MM.1S (cell line): ENCODE data around the gene ROS1.

Experiments used
- DNase-seq: peaks from one replicate; pipeline ENCODE4 v3.0.0-alpha.2; 2015
- H2AFZ ChIP-seq: fragments of 300-600 bp; sonication (generic); 2 replicates; pipeline ENCODE4 v1.6.0; 2016; ENCODE audit warnings: antibody characterized with exemption, low read length
- H3F3A ChIP-seq: fragments of 300-600 bp; sonication (generic); 2 replicates; pipeline ENCODE4 v1.6.1; 2016; ENCODE audit warnings: mild to moderate bottlenecking, antibody characterized with exemption, low read length, moderate library complexity, mixed read lengths; ENCODE audit not compliant: insufficient read depth
- H3K27ac ChIP-seq: fragments of 300-600 bp; sonication (generic); 2 replicates; pipeline ENCODE4 v1.5.1; 2016; ENCODE audit warnings: mild to moderate bottlenecking, low read length
- H3K27me3 ChIP-seq: fragments of 300-600 bp; sonication (generic); replicated peaks from 2 replicates; pipeline ENCODE4 v1.6.0; 2016; ENCODE audit warnings: low read length; ENCODE audit not compliant: insufficient read depth
- H3K36me3 ChIP-seq: fragments of 300-600 bp; sonication (generic); replicated peaks from 2 replicates; pipeline ENCODE4 v1.6.1; 2016; ENCODE audit warnings: mild to moderate bottlenecking, low read length, mixed read lengths; ENCODE audit not compliant: insufficient read depth
- H3K4me1 ChIP-seq: fragments of 300-600 bp; sonication (generic); 2 replicates; pipeline ENCODE4 v1.6.1; 2016; ENCODE audit warnings: low read length, mixed read lengths
- H3K4me2 ChIP-seq: fragments of 300-600 bp; sonication (generic); 2 replicates; pipeline ENCODE4 v1.6.0; 2016; ENCODE audit warnings: low read depth, low read length
- H3K4me3 ChIP-seq: fragments of 300-600 bp; sonication (generic); 2 replicates; pipeline ENCODE4 v1.5.1; 2016; ENCODE audit warnings: low read length, mixed read lengths
- H3K79me2 ChIP-seq: fragments of 300-600 bp; sonication (generic); 2 replicates; pipeline ENCODE4 v1.6.1; 2016; ENCODE audit warnings: mixed run types, low read length, mixed read lengths
- H3K9ac ChIP-seq: fragments of 300-600 bp; sonication (generic); 2 replicates; pipeline ENCODE4 v1.6.1; 2016; ENCODE audit warnings: low read length, mixed read lengths
- H3K9me2 ChIP-seq: fragments of 300-600 bp; sonication (generic); replicated peaks from 2 replicates; pipeline ENCODE4 v1.6.1; 2016; ENCODE audit warnings: mild to moderate bottlenecking, low read length, mixed read lengths; ENCODE audit not compliant: insufficient read depth
- H3K9me3 ChIP-seq: fragments of 300-600 bp; sonication (generic); replicated peaks from 2 replicates; pipeline ENCODE4 v1.6.1; 2016; ENCODE audit warnings: mild to moderate bottlenecking, low read length, mixed read lengths; ENCODE audit not compliant: insufficient read depth
- H4K20me1 ChIP-seq: fragments of 300-600 bp; sonication (generic); 2 replicates; pipeline ENCODE4 v1.6.1; 2016; ENCODE audit warnings: mild to moderate bottlenecking, low read length, moderate library complexity, mixed read lengths; ENCODE audit not compliant: insufficient read depth
- EZH2 ChIP-seq: fragments of 300-600 bp; sonication (generic); optimal IDR thresholded peaks from 2 replicates; pipeline ENCODE3; 2017; ENCODE audit warnings: low read depth, mild to moderate bottlenecking, antibody characterized with exemption, low read length, mixed read lengths
- EZH2phosphoT487 ChIP-seq: fragments of 300-600 bp; sonication (generic); IDR thresholded peaks from 2 replicates; pipeline ENCODE4 v1.6.1; 2018; ENCODE audit warnings: antibody characterized with exemption, low read length
- TF ChIP-seq, protein P1 (sequence below): fragments of 300-600 bp; sonication (generic); IDR thresholded peaks from 2 replicates; pipeline ENCODE4 v1.5.1; 2016; ENCODE audit warnings: antibody characterized with exemption, low read length, mixed read lengths

ROS1 gene

DNA sequence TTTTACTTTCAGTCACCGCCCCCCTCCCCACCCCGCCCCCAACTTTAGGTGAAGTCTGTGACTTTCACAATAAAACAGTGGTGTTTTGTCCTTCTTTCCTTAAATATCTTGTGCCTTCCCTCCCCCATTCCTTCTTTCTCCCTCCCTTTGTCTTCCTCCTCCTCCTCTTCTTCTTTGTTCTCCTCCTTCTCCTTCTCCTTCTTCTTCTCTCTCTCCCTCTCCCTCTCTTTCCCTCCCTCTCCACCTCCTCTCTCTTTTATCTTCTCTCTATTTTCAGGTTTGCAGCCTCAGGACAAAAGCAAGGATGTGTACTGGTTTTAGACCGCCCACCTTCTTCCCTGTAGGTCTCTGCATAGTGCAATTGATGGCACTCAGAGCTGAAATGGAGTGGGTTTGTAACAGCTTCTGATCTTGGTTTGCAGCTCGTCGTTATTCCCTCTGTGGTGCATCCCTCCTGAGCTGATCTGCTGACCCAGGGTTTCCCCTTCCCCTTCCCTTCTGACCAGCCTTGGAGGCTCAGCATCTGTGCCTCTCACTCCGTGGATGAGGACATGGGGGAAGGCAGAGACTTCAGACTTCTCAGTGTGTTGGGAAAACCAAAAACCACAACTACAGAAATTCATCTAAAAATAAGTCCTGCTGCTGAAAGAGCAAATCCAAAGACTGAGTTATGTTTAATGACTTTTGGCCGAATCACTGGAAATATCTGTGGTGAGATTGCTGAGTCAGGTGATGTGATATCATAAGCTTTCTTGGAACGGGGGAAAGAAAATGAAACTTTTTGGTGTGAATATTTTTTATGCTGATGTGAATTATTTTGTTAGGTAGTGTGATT is 153.5 kb downstream of the ROS1 start:
- H3K79me2 ChIP-seq = no peaks in the 10 kb centered on the region
- H3K4me3 ChIP-seq = peak overlapping the region; percentile 12; the same call in 1 of the 2 replicates
- no peaks in the 10 kb centered on the region for H3F3A ChIP-seq
- no peak overlapping the region for H3K9ac ChIP-seq
- TF ChIP-seq EZH2phosphoT487 (no peak), EZH2 (no peak)
- TF ChIP-seq, protein P1, sequence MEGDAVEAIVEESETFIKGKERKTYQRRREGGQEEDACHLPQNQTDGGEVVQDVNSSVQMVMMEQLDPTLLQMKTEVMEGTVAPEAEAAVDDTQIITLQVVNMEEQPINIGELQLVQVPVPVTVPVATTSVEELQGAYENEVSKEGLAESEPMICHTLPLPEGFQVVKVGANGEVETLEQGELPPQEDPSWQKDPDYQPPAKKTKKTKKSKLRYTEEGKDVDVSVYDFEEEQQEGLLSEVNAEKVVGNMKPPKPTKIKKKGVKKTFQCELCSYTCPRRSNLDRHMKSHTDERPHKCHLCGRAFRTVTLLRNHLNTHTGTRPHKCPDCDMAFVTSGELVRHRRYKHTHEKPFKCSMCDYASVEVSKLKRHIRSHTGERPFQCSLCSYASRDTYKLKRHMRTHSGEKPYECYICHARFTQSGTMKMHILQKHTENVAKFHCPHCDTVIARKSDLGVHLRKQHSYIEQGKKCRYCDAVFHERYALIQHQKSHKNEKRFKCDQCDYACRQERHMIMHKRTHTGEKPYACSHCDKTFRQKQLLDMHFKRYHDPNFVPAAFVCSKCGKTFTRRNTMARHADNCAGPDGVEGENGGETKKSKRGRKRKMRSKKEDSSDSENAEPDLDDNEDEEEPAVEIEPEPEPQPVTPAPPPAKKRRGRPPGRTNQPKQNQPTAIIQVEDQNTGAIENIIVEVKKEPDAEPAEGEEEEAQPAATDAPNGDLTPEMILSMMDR = no peak
- H3K9me3 ChIP-seq = no peaks in the 10 kb centered on the region
- peaks cover 9% of the 10 kb centered on the region for H3K4me1 ChIP-seq
- DNase-seq = no peak
- H4K20me1 ChIP-seq = no peaks in the 10 kb centered on the region
- no peak overlapping the region for H2AFZ ChIP-seq
- H3K36me3 ChIP-seq = no peaks in the 10 kb centered on the region
- peak overlapping the region; percentile 29 for H3K4me2 ChIP-seq
- H3K9me2 ChIP-seq = no peaks in the 10 kb centered on the region
- no peak overlapping the region for H3K27ac ChIP-seq
- H3K27me3 ChIP-seq = peaks cover 22% of the 10 kb centered on the region

DNA sequence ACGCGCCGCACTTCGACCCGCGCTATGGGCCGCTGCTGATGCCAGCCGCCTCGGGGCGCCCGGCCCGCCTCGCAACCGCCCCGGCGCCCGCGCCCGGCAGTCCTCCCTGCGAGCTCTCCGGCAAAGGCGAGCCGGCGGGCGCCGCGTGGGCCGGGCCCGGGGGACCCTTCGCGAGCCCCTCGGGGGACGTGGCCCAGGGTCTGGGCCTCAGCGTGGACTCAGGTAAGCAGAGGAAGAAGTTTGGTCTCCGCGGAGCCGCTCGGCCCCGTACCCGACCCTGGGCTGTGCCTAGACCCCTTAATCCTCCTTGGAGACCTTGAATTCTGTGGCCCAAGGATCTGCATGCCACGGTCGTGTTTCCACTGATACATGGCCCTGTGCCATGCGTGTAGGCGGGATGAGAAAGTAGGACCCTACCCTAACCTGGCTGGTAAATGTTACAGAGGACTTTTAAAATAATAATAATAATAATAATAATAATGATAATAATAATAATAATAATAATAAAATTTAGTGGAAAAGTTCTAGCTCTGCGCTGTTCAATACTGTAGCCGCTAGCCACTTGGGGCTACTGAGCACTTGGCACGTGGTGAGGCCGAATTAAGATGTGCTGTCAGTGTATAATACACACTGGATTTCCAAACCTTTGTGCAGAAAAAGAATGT is 154.8 kb downstream of the ROS1 start:
- Histone ChIP-seq H3F3A (no peaks in the 10 kb centered on the region), H3K27me3 (peaks cover 35% of the 10 kb centered on the region), H3K4me1 (peaks cover 9% of the 10 kb centered on the region), H3K27ac (no peak overlapping the region), H3K36me3 (no peaks in the 10 kb centered on the region), H4K20me1 (no peaks in the 10 kb centered on the region), H3K9ac (no peak overlapping the region), H3K4me2 (no peak overlapping the region), H3K4me3 (no peak overlapping the region), H3K9me2 (no peaks in the 10 kb centered on the region), H3K9me3 (no peaks in the 10 kb centered on the region), H3K79me2 (no peaks in the 10 kb centered on the region), H2AFZ (no peak overlapping the region)
- no peak for DNase-seq
- TF ChIP-seq EZH2 = no peak
- no peak for TF ChIP-seq EZH2phosphoT487
- TF ChIP-seq, protein P1 = no peak

DNA sequence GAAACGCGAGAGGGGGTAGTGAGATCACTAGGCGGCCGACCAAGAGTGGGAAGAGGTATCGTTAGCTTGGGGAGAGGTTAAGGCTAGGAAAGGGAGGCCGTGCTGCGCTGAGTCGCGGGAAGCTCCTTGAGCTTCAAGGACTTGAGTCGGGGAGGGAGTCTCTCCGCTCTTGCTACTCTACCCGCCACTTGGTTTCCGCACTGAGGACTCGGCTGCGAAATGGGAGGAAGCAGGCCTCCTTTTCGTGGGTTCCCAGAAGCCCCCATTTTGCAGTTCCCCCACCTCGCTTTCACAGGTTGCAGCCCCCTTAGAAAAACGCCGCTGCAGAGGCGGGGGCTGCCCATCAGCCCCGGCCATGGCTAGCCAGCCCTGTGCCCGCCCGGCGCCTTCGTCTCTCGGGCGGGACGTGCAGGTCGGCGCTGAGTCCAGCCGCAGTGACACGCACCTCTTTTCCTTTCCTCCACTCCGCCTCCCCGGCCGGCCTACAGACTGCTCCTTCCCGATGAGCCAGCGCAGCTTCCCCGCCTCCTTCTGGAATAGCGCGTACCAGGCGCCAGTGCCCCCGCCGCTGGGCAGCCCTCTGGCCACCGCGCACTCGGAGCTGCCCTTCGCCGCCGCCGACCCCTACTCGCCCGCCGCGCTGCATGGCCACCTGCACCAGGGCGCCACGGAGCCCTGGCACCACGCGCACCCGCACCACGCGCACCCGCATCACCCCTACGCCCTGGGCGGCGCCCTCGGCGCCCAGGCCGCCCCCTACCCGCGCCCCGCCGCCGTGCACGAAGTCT is 155.5 kb downstream of the ROS1 start:
- Histone ChIP-seq H3K27ac (no peak overlapping the region), H4K20me1 (no peaks in the 10 kb centered on the region), H2AFZ (no peak overlapping the region), H3K79me2 (no peaks in the 10 kb centered on the region), H3K9me2 (no peaks in the 10 kb centered on the region), H3K9me3 (no peaks in the 10 kb centered on the region), H3K27me3 (peaks cover 39% of the 10 kb centered on the region), H3K4me2 (no peak overlapping the region), H3K4me1 (peaks cover 9% of the 10 kb centered on the region), H3K9ac (no peak overlapping the region), H3K36me3 (no peaks in the 10 kb centered on the region), H3F3A (no peaks in the 10 kb centered on the region), H3K4me3 (no peak overlapping the region)
- DNase-seq = no peak
- no peak for TF ChIP-seq EZH2
- TF ChIP-seq, protein P1 = no peak
- no peak for TF ChIP-seq EZH2phosphoT487
